Measurements from ENCODE around the gene RIN3. TPM values are rescaled to one million over a fixed set of nuclear protein-coding genes. Genes with fewer than 3 reads are reported as not detected.
A peak's percentile ranks its signal among the peaks of the same experiment; 100 is the strongest.

RIN3 gene
- total and polyA plus RNA-seq, 3 donors from 2014 or later = 25.9 to 56.2 (median 49.8) TPM

GRCh38 chr14:92510972-92511371, 2.6 kb upstream of the RIN3 start:
- H3K4me1 ChIP-seq = peaks cover 9% of the 10 kb centered on the region
- DNase-seq = no peak
- no peaks in the 10 kb centered on the region for H3K27me3 ChIP-seq
- 93 to 94% methylated on average over 2 of the region's 2 CpGs for WGBS, 2 donors
- H3K4me3 ChIP-seq = no peak overlapping the region
- H3K9me3 ChIP-seq = no peaks in the 10 kb centered on the region
- TF ChIP-seq CTCF (IDR thresholded peaks at IDR 0.05) (no peak), POLR2A (IDR thresholded peaks at IDR 0.05) (no peak)
- intact Hi-C loops (cut with DNase I; ENCODE audit: low total_unique reads) = no loop called here
- no peak overlapping the region for H3K27ac ChIP-seq
- no peaks in the 10 kb centered on the region for H3K36me3 ChIP-seq (ENCODE audit: low read depth, missing control alignments)

GRCh38 chr14:92511453-92512238, 1.9 kb upstream of the RIN3 start:
- H3K27ac ChIP-seq = no peak overlapping the region
- TF ChIP-seq CTCF (IDR thresholded peaks at IDR 0.05) = no peak
- no peak for TF ChIP-seq POLR2A (IDR thresholded peaks at IDR 0.05)
- peaks cover 15% of the 10 kb centered on the region for H3K4me1 ChIP-seq
- WGBS, 2 donors = 70 to 81% methylated on average over 6 of the region's 6 CpGs
- H3K27me3 ChIP-seq = no peaks in the 10 kb centered on the region
- H3K36me3 ChIP-seq (ENCODE audit: low read depth, missing control alignments) = no peaks in the 10 kb centered on the region
- no peak for DNase-seq
- no peaks in the 10 kb centered on the region for H3K9me3 ChIP-seq
- intact Hi-C loops (cut with DNase I; ENCODE audit: low total_unique reads) = no loop called here
- H3K4me3 ChIP-seq = no peak overlapping the region

- peaks cover 15% of the 10 kb centered on the region for H3K4me1 ChIP-seq
- H3K4me3 ChIP-seq = peak overlapping the region; percentile 68 to 69
- DNase-seq = no peak
- no peaks in the 10 kb centered on the region for H3K27me3 ChIP-seq
- TF ChIP-seq CTCF (IDR thresholded peaks at IDR 0.05) (no peak), POLR2A (IDR thresholded peaks at IDR 0.05) (no peak)
- H3K27ac ChIP-seq = peak overlapping the region; percentile 93
- intact Hi-C loops (cut with DNase I; ENCODE audit: low total_unique reads) = no loop called here
- no peaks in the 10 kb centered on the region for H3K9me3 ChIP-seq
- H3K36me3 ChIP-seq (ENCODE audit: low read depth, missing control alignments) = no peaks in the 10 kb centered on the region
- WGBS, 2 donors = 38 to 54% methylated on average over 9 of the region's 9 CpGs
Observed at GRCh38 chr14:92512807-92513203, 776 bp upstream of the RIN3 start.

- H3K27ac ChIP-seq = peak overlapping the region; percentile 93
- intact Hi-C loops (cut with DNase I; ENCODE audit: low total_unique reads) = no loop called here
- 6% methylated on average over 76 of the region's 81 CpGs; no CpG with 5 or more reads in 1 of the 2 donors for WGBS, 2 donors
- H3K4me3 ChIP-seq = peak overlapping the region; percentile 68 to 69
- H3K4me1 ChIP-seq = peaks cover 19% of the 10 kb centered on the region
- no peaks in the 10 kb centered on the region for H3K27me3 ChIP-seq
- H3K36me3 ChIP-seq (ENCODE audit: low read depth, missing control alignments) = no peaks in the 10 kb centered on the region
- no peak for TF ChIP-seq CTCF (IDR thresholded peaks at IDR 0.05)
- no peak for TF ChIP-seq POLR2A (IDR thresholded peaks at IDR 0.05)
- DNase-seq = peak; percentile 47
- H3K9me3 ChIP-seq = no peaks in the 10 kb centered on the region
Observed at GRCh38 chr14:92513966-92514843, 624 bp downstream of the RIN3 start.

Measured in testis (tissue), 3 donors.